ENCODE results near the gene ZNF385A. TPM values are rescaled to one million over a fixed set of nuclear protein-coding genes. Genes with fewer than 3 reads are reported as not detected.
A peak's percentile ranks its signal among the peaks of the same experiment; 100 is the strongest.
"Not testable (repeated sequence)": the region's sequence is repeated elsewhere in the genome, so short reads cannot be mapped to it uniquely, and the experiment has no call there.

The ZNF385A gene
- total RNA-seq, 4 donors from 2014 or later = 9.0 to 19.8 (median 13.5) TPM

DNA sequence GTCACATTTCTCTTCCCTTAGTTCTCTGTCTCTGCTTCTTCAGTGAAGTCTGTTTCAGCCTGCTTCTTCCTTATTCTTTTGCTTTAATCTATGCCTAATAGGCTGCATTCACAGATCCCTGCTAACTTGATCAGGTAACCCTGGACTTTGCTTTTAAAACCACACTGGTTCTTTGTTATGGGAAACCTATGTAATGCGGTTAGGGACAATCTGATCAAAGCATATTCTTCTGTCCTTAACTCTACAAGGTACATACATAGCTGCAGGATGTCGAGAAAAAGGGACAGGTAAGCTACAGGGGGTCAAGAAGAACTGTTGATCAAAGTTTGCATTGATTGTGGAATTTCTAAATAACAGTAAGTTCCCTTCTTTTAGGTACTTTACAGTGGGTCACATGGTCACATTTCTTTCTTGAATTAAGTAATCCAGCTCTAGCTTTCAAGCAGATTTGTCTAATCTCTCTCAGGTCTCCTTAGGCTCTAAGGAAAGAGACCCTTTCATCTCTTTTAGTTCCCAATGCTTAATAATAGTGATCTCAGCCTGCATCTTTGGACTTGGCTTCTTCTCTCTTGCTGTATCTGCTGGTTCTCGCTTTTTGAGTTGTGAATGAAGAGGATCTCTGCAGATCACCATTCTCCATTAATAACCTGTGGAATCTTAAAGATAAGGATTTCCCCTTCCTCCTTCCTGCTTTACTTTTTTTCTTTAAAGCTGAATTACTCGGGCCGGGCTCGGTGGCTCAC is 55.8 kb downstream of the ZNF385A start:
- TF ChIP-seq POLR2A (IDR thresholded peaks at IDR 0.05) = no peak
- TF ChIP-seq EP300 (IDR thresholded peaks at IDR 0.05) = no peak
- TF ChIP-seq, protein P1, sequence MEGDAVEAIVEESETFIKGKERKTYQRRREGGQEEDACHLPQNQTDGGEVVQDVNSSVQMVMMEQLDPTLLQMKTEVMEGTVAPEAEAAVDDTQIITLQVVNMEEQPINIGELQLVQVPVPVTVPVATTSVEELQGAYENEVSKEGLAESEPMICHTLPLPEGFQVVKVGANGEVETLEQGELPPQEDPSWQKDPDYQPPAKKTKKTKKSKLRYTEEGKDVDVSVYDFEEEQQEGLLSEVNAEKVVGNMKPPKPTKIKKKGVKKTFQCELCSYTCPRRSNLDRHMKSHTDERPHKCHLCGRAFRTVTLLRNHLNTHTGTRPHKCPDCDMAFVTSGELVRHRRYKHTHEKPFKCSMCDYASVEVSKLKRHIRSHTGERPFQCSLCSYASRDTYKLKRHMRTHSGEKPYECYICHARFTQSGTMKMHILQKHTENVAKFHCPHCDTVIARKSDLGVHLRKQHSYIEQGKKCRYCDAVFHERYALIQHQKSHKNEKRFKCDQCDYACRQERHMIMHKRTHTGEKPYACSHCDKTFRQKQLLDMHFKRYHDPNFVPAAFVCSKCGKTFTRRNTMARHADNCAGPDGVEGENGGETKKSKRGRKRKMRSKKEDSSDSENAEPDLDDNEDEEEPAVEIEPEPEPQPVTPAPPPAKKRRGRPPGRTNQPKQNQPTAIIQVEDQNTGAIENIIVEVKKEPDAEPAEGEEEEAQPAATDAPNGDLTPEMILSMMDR (IDR thresholded peaks at IDR 0.05) = no peak
- Histone ChIP-seq H3K4me1 (peaks cover 0 to 82% (median 38%) of the 10 kb centered on the region in 4 donors), H3K9me3 (no peaks in the 10 kb centered on the region), H3K27ac (no peak overlapping the region), H3K36me3 (no peaks in the 10 kb centered on the region), H3K4me3 (no peak overlapping the region), H3K27me3 (no peaks in the 10 kb centered on the region)
- DNase-seq (ENCODE audit: low spot score in 2 of 2) = no peak
- WGBS, 2 donors = 73 to 80% methylated on average over 6 of the region's 6 CpGs

GRCh38 chr12:54325442-54326109 is 59.0 kb downstream of the ZNF385A start:
- WGBS, 2 donors = 47 to 57% methylated on average over 22 of the region's 22 CpGs
- H3K9me3 ChIP-seq; H3K36me3 ChIP-seq; H3K27me3 ChIP-seq; DNase-seq (ENCODE audit: low spot score in 2 of 2): not testable (repeated sequence)
- peak overlapping the region; percentile 26 to 92 (median 88) for H3K27ac ChIP-seq
- peak overlapping the region; percentile 45 to 79 (median 76) for H3K4me3 ChIP-seq
- peaks cover 0 to 56% (median 30%) of the 10 kb centered on the region in 4 donors for H3K4me1 ChIP-seq

DNA sequence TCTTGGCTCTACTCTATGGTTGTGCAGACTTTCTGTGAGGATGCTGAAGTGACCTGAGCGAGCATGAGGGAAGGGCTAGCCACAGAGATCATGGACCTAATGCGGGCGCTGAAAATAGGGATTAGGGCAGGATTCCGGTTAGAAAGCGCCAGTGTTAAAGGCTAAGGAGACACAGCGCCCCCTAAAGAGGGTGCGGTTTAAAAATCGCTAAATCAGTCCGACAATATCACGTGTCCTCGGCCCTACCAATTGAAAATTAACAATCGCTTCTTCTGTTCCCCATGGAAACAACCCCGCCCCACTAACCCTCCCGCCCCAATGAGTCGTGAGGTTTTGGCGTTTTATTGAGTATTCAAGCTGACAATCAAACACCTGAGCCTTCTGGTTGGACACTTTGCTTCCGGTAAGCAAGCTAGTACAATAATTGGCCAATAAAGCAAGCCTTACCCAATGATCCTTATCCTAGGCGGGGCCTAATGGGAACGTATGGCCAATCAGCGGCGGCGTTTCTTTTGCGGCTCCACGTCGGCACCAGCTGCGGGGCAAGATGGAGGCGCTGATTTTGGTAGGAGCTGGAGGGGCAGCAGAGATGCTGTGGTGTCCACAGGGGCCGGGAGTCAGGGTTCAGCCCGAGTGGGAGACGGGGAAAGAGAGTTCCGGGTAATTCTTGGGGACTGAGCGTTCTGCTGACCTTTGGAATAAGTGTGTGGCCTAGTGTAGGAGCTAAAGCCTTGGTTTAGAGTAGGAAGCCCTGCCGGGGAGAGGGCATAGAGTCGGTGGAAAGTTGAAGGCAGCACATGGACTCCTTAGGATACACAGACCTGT is 59.7 kb downstream of the ZNF385A start, which contains the start of gene COPZ1:
TSS of gene COPZ1 (plus strand) at position 515 of the 825 bp plus-strand sequence. CDS start at position 548, 33 bp downstream.
- WGBS, 2 donors = 1 to 2% methylated on average over 34 of the region's 34 CpGs
- no peaks in the 10 kb centered on the region for H3K9me3 ChIP-seq
- H3K27ac ChIP-seq = peak within 1 kb of the TSS; percentile 31 to 92 (median 88)
- peaks cover 0 to 49% (median 22%) of the 10 kb centered on the region in 4 donors for H3K4me1 ChIP-seq
- TF ChIP-seq EP300 (IDR thresholded peaks at IDR 0.05) (peak; percentile 38 to 92), POLR2A (IDR thresholded peaks at IDR 0.05) (peak; percentile 72 to 82)
- TF ChIP-seq, protein P1 (IDR thresholded peaks at IDR 0.05) = peak; percentile 60 to 80 (median 66)
- H3K4me3 ChIP-seq = peak within 1 kb of the TSS; percentile 45 to 79 (median 76)
- no peaks in the 10 kb centered on the region for H3K36me3 ChIP-seq
- no peaks in the 10 kb centered on the region for H3K27me3 ChIP-seq
- DNase-seq (ENCODE audit: low spot score in 2 of 2) = peak; percentile 94 to 96

DNA sequence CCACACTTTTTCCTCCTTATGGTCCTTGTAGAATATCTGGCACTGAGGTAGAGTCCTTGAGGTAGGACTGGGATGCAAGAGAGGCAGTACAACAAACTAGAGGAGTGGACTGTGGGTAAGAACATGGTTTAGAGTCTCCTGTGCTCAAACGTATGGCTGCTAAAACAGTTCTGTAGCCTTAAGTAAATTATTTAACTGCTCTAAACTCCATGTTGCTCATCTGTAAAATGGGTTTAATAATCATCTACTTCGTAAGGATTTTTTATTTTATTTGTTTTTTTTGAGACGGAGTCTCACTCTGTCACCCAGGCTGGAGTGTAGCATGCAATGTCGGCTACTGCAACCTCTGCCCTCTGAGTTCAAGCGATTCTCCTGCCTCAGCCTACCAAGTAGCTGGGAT is 63.2 kb downstream of the ZNF385A start:
- Histone ChIP-seq H3K9me3 (no peaks in the 10 kb centered on the region), H3K36me3 (no peaks in the 10 kb centered on the region), H3K4me1 (peaks cover 0 to 14% (median 7%) of the 10 kb centered on the region in 4 donors), H3K27ac (no peak overlapping the region), H3K27me3 (no peaks in the 10 kb centered on the region), H3K4me3 (no peak overlapping the region)
- TF ChIP-seq POLR2A (IDR thresholded peaks at IDR 0.05) (no peak), EP300 (IDR thresholded peaks at IDR 0.05) (no peak)
- TF ChIP-seq, protein P1 (IDR thresholded peaks at IDR 0.05) = no peak
- no peak for DNase-seq (ENCODE audit: low spot score in 2 of 2)
- 89% methylated on average over 5 of the region's 5 CpGs for WGBS, 2 donors

Small RNAs within 50 kb of the gene (small RNA-seq; reads per million reads assigned to genes)
- gene MIR148B = 20.3 reads per million, percentile 92 among the genes with 10 or more reads in this experiment
- not detected for gene RN7SL744P

Other genes with a start within 250 kb of the ZNF385A start
- 10 to 100 TPM; 31.5 to 55.5 (median 36.3) TPM for gene SMUG1, start 195.7 kb downstream of the ZNF385A start, total RNA-seq
- gene CBX5, start 104.6 kb downstream of the ZNF385A start, total RNA-seq = 10 to 100 TPM; 32.1 to 50.0 (median 42.4) TPM
- 100 to 1,000 TPM; 450 to 769 (median 570) TPM for gene HNRNPA1, start 104.0 kb downstream of the ZNF385A start, total RNA-seq
- not detected for gene NFE2, start 83.7 kb downstream of the ZNF385A start, total RNA-seq
- gene COPZ1, start 59.6 kb downstream of the ZNF385A start, total RNA-seq = 10 to 100 TPM; 38.0 to 52.0 (median 43.6) TPM
- under 1 TPM in 1 of 4 donors, not detected in 3; 0.42 TPM for gene GPR84, start 20.2 kb downstream of the ZNF385A start, total RNA-seq
- 100 to 1,000 TPM in 3 of 4 donors, 10 to 100 TPM in 1; 73.6 to 145 (median 123) TPM for gene ITGA5, start 34.5 kb upstream of the ZNF385A start, total RNA-seq
- 1 to 10 TPM in 1 of 4 donors, under 1 TPM in 1, not detected in 2; 0.63 to 1.5 TPM for gene GTSF1, start 88.9 kb upstream of the ZNF385A start, total RNA-seq
- 10 to 100 TPM; 12.4 to 37.5 (median 16.3) TPM for gene NCKAP1L, start 113.0 kb upstream of the ZNF385A start, total RNA-seq
- gene PDE1B, start 164.9 kb upstream of the ZNF385A start, total RNA-seq = 10 to 100 TPM in 2 of 4 donors, 1 to 10 TPM in 2; 6.5 to 37.5 (median 8.9) TPM
- gene PPP1R1A, start 203.9 kb upstream of the ZNF385A start, total RNA-seq = 10 to 100 TPM; 26.1 to 77.6 (median 42.5) TPM

Data from tibial nerve (tissue), 4 donors.